IMR-90 (cell line): Measurements from ENCODE around the gene THSD1.

Experiments
- BHLHE40 ChIP-seq: fragments of 150-350 bp; IDR thresholded peaks from 2 replicates; pipeline ENCODE4 v1.6.1; 2016; ENCODE audit warnings: mild to moderate bottlenecking, low read depth, low read length
- CEBPB ChIP-seq: IDR thresholded peaks from 2 replicates; pipeline ENCODE4 v1.6.1; 2012; ENCODE audit warnings: low read depth, low read length, improper control_type of control experiment
- CTCF ChIP-seq: conservative IDR thresholded peaks from 2 replicates; pipeline ENCODE4 v1.5.1; 2012; ENCODE audit warnings: mild to moderate bottlenecking, low read depth, low read length, improper control_type of control experiment
- MAFK ChIP-seq: IDR thresholded peaks from 2 replicates; pipeline ENCODE4 v1.6.1; 2012; ENCODE audit warnings: low read depth, low read length, improper control_type of control experiment
- NFE2L2 ChIP-seq: fragments of 150-350 bp; IDR thresholded peaks from 2 replicates; pipeline ENCODE4 v1.6.1; 2016; ENCODE audit warnings: low read depth, mild to moderate bottlenecking, low read length
- POLR2A ChIP-seq: IDR thresholded peaks from 2 replicates; pipeline ENCODE4 v1.6.1; 2012; ENCODE audit warnings: mild to moderate bottlenecking, low read depth, low read length
- RAD21 ChIP-seq: IDR thresholded peaks from 2 replicates; pipeline ENCODE4 v1.6.1; 2012; ENCODE audit warnings: low read length, improper control_type of control experiment
- RFX5 ChIP-seq: IDR thresholded peaks from 2 replicates; pipeline ENCODE4 v1.8.0; 2012; ENCODE audit warnings: low read depth, mild to moderate bottlenecking, low read length, moderate library complexity
- TF ChIP-seq, protein P1 (sequence below): fragments of 150-350 bp; IDR thresholded peaks from 2 replicates; pipeline ENCODE4 v1.6.1; 2017; ENCODE audit warnings: mild to moderate bottlenecking, antibody characterized with exemption, low read length, low read depth

GRCh38 chr13:52452470-52452869 lies 46.5 kb upstream of the THSD1 start:
- TF ChIP-seq RFX5: no peak
- TF ChIP-seq RAD21: no peak
- TF ChIP-seq CTCF: no peak
- no peak for TF ChIP-seq MAFK
- TF ChIP-seq, protein P1, sequence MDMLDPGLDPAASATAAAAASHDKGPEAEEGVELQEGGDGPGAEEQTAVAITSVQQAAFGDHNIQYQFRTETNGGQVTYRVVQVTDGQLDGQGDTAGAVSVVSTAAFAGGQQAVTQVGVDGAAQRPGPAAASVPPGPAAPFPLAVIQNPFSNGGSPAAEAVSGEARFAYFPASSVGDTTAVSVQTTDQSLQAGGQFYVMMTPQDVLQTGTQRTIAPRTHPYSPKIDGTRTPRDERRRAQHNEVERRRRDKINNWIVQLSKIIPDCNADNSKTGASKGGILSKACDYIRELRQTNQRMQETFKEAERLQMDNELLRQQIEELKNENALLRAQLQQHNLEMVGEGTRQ: no peak
- no peak for TF ChIP-seq NFE2L2
- no peak for TF ChIP-seq POLR2A
- no peak for TF ChIP-seq BHLHE40
- no peak for TF ChIP-seq CEBPB
